ENCODE data around the gene PRPS1.
"Not testable (repeated sequence)": the region's sequence is repeated elsewhere in the genome, so short reads cannot be mapped to it uniquely, and the experiment has no call there.

Gene PRPS1

GRCh38 chrX:107630031-107630689 lies 1.9 kb downstream of the PRPS1 start:
- DNase-seq (ENCODE audit: low read depth): no peak

GRCh38 chrX:107632346-107632745 lies 4.0 kb downstream of the PRPS1 start:
- DNase-seq (ENCODE audit: low read depth): no peak

- DNase-seq (ENCODE audit: low read depth): no peak
Measured at GRCh38 chrX:107646735-107647134, 18.4 kb downstream of the PRPS1 start.

- DNase-seq (ENCODE audit: low read depth): no peak
Measured at GRCh38 chrX:107648332-107648731, 20.0 kb downstream of the PRPS1 start.

GRCh38 chrX:107654566-107654871 lies 26.2 kb downstream of the PRPS1 start:
- DNase-seq (ENCODE audit: low read depth): no peak

GRCh38 chrX:107654872-107655761 lies 26.8 kb downstream of the PRPS1 start:
- peak; percentile 81 for DNase-seq (ENCODE audit: low read depth)

- DNase-seq (ENCODE audit: low read depth): no peak
Measured at GRCh38 chrX:107656978-107657377, 28.7 kb downstream of the PRPS1 start.

- DNase-seq (ENCODE audit: low read depth): no peak
Measured at GRCh38 chrX:107658660-107659059, 30.4 kb downstream of the PRPS1 start.

GRCh38 chrX:107659286-107659685 lies 31.0 kb downstream of the PRPS1 start:
- DNase-seq (ENCODE audit: low read depth): no peak

GRCh38 chrX:107659768-107660167 lies 31.5 kb downstream of the PRPS1 start:
- DNase-seq (ENCODE audit: low read depth): peak; percentile 53

GRCh38 chrX:107662145-107662544 lies 33.8 kb downstream of the PRPS1 start:
- no peak for DNase-seq (ENCODE audit: low read depth)

GRCh38 chrX:107662824-107663223 lies 34.5 kb downstream of the PRPS1 start:
- no peak for DNase-seq (ENCODE audit: low read depth)

- DNase-seq (ENCODE audit: low read depth): no peak
Measured at GRCh38 chrX:107666931-107667330, 38.6 kb downstream of the PRPS1 start.

GRCh38 chrX:107667426-107667825 lies 39.1 kb downstream of the PRPS1 start:
- no peak for DNase-seq (ENCODE audit: low read depth)

- DNase-seq (ENCODE audit: low read depth): not testable (repeated sequence)
Measured at GRCh38 chrX:107668710-107669109, 40.4 kb downstream of the PRPS1 start.

- DNase-seq (ENCODE audit: low read depth): no peak
Measured at GRCh38 chrX:107669261-107669660, 41.0 kb downstream of the PRPS1 start.

- DNase-seq (ENCODE audit: low read depth): no peak
Measured at GRCh38 chrX:107669885-107670628, 41.7 kb downstream of the PRPS1 start.

- not testable (repeated sequence) for DNase-seq (ENCODE audit: low read depth)
Measured at GRCh38 chrX:107671256-107671655, 42.9 kb downstream of the PRPS1 start.

- DNase-seq (ENCODE audit: low read depth): peak; percentile 90
Measured at GRCh38 chrX:107672955-107673378, 44.7 kb downstream of the PRPS1 start.

- no peak for DNase-seq (ENCODE audit: low read depth)
Measured at GRCh38 chrX:107673431-107673830, 45.1 kb downstream of the PRPS1 start.

GRCh38 chrX:107673933-107674479 lies 45.7 kb downstream of the PRPS1 start:
- DNase-seq (ENCODE audit: low read depth): peak; percentile 95
